Measurements from ENCODE around the gene THRAP3. TPM values are rescaled to one million over a fixed set of nuclear protein-coding genes. Genes with fewer than 3 reads are reported as not detected.
A peak's percentile ranks its signal among the peaks of the same experiment; 100 is the strongest.

The THRAP3 gene
- polyA plus RNA-seq, 1 of the 3 experiments (the other 2 are of a cell fraction) = 33.7 TPM

- Histone ChIP-seq H3K9me2 (no peaks in the 10 kb centered on the region), H3K4me1 (ENCODE audit: control insufficient read depth in 1 of 2, insufficient read depth in 2 of 2, low read depth in 1 of 2, low read length in 1 of 2) (peaks cover 5 to 12% of the 10 kb centered on the region in 2 experiments; a peak in 3 of 4 replicates), H3K79me2 (ENCODE audit: insufficient read depth) (peaks cover 28% of the 10 kb centered on the region; the same call in 1 of the 2 replicates), H3K9ac (no peak overlapping the region), H3K36me3 (replicated peaks in 1 of 2; ENCODE audit: control insufficient read depth in 1 of 2, insufficient read depth in 2 of 2, low read length in 1 of 2) (peaks cover 59 to 60% of the 10 kb centered on the region in 2 experiments), H3F3A (replicated peaks; ENCODE audit: insufficient read depth) (peaks cover 66% of the 10 kb centered on the region), H3K4me3 (ENCODE audit: low read depth in 2 of 2, low read length in 1 of 2) (no peak overlapping the region), H2AFZ (ENCODE audit: low read depth) (no peak overlapping the region), H3K9me3 (no peaks in the 10 kb centered on the region), H3K27ac (ENCODE audit: low read depth in 2 of 2, low read length in 1 of 2) (peak overlapping the region; percentile 18 to 76; a peak in 3 of 4 replicates), H3K27me3 (ENCODE audit: insufficient read depth) (no peaks in the 10 kb centered on the region), H3K4me2 (no peak overlapping the region), H4K20me1 (ENCODE audit: insufficient read depth) (peaks cover 13% of the 10 kb centered on the region)
- no peak for DNase-seq
- WGBS (ENCODE audit: low lambda C conversion rate) = 75% methylated on average over 1 of the region's 1 CpG
- CTCF ChIA-PET = interaction anchor here (1.1 to 7.1 kb wide), 9 partner anchors 12 to 202 kb away, joined by 3 to 34 read pairs (median 6); partner anchors contain the start of gene TRAPPC3
- TF ChIP-seq PBX3 (IDR thresholded peaks at IDR 0.05) (no peak), GABPA (IDR thresholded peaks at IDR 0.05; ENCODE audit: low read depth) (no peak), EZH2phosphoT487 (IDR thresholded peaks at IDR 0.05; ENCODE audit: borderline replicate concordance, low read depth) (no peak), TAF1 (IDR thresholded peaks at IDR 0.05; ENCODE audit: borderline replicate concordance, low read depth, low read length) (no peak), NFIC (IDR thresholded peaks at IDR 0.05; ENCODE audit: borderline replicate concordance) (no peak), MEF2A (IDR thresholded peaks at IDR 0.05; ENCODE audit: borderline replicate concordance, low read depth) (no peak)
- TF ChIP-seq, protein P1, sequence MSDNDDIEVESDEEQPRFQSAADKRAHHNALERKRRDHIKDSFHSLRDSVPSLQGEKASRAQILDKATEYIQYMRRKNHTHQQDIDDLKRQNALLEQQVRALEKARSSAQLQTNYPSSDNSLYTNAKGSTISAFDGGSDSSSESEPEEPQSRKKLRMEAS (IDR thresholded peaks at IDR 0.05; ENCODE audit: low read depth) = no peak
- POLR2A ChIA-PET = no interaction called here
Observed at GRCh38 chr1:36301220-36301619, 77.0 kb downstream of the THRAP3 start.

DNA sequence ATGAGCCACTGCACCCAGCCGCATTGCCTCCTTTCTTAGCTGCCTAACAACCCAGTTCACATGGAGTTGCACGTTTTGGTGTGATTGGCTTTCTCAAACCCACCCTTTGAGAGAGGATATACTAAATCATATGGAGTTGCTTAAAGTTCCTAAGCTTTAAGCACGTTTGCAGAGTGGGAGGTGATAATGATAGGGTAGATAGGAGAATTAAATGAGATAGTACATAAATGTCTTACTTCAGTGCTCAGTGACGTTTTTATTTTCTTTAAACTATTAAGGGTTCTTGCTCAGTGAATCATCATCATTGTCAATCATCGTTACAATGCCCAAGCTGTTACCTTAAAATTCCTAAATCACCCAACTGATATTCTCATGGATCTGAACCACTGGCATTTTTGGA, 79.0 kb downstream of the THRAP3 start:
- Histone ChIP-seq H3K9me3 (no peaks in the 10 kb centered on the region), H3K4me3 (ENCODE audit: low read depth in 2 of 2, low read length in 1 of 2) (no peak overlapping the region), H3K79me2 (ENCODE audit: insufficient read depth) (peaks cover 28% of the 10 kb centered on the region; the same call in 1 of the 2 replicates), H3K4me1 (ENCODE audit: control insufficient read depth in 1 of 2, insufficient read depth in 2 of 2, low read depth in 1 of 2, low read length in 1 of 2) (peaks cover 12 to 14% of the 10 kb centered on the region in 2 experiments; a peak in 3 of 4 replicates), H3K36me3 (replicated peaks in 1 of 2; ENCODE audit: control insufficient read depth in 1 of 2, insufficient read depth in 2 of 2, low read length in 1 of 2) (peaks cover 47 to 52% of the 10 kb centered on the region in 2 experiments), H3K4me2 (no peak overlapping the region), H3K9ac (no peak overlapping the region), H3K27me3 (ENCODE audit: insufficient read depth) (no peaks in the 10 kb centered on the region), H4K20me1 (ENCODE audit: insufficient read depth) (peaks cover 13% of the 10 kb centered on the region), H3F3A (replicated peaks; ENCODE audit: insufficient read depth) (peaks cover 56% of the 10 kb centered on the region), H3K9me2 (no peaks in the 10 kb centered on the region), H2AFZ (ENCODE audit: low read depth) (no peak overlapping the region), H3K27ac (ENCODE audit: low read depth in 2 of 2, low read length in 1 of 2) (no peak overlapping the region)
- DNase-seq = no peak
- ChIA-PET POLR2A (no interaction called here), CTCF (interaction anchor here (2.1 to 7.1 kb wide), 2 partner anchors 18 to 66 kb away, joined by 7 to 34 read pairs; no protein-coding TSS in a partner anchor)
- 81% methylated on average over 5 of the region's 5 CpGs for WGBS (ENCODE audit: low lambda C conversion rate)
- no peak for TF ChIP-seq EZH2phosphoT487 (IDR thresholded peaks at IDR 0.05; ENCODE audit: borderline replicate concordance, low read depth)
- TF ChIP-seq TCF12 (IDR thresholded peaks at IDR 0.05) = no peak
- no peak for TF ChIP-seq MEF2A (IDR thresholded peaks at IDR 0.05; ENCODE audit: borderline replicate concordance, low read depth)
- TF ChIP-seq GATA2 (CRISPR knock-in tag; IDR thresholded peaks at IDR 0.05) = no peak
- TF ChIP-seq CHD2 (IDR thresholded peaks at IDR 0.05; ENCODE audit: low read length, partially characterized antibody) = no peak
- TF ChIP-seq, protein P2, sequence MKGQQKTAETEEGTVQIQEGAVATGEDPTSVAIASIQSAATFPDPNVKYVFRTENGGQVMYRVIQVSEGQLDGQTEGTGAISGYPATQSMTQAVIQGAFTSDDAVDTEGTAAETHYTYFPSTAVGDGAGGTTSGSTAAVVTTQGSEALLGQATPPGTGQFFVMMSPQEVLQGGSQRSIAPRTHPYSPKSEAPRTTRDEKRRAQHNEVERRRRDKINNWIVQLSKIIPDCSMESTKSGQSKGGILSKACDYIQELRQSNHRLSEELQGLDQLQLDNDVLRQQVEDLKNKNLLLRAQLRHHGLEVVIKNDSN (IDR thresholded peaks at IDR 0.05; ENCODE audit: borderline replicate concordance, low read depth) = no peak
- no peak for TF ChIP-seq FOSL2 (IDR thresholded peaks at IDR 0.05; ENCODE audit: borderline replicate concordance, low read depth)
- no peak for TF ChIP-seq PBX3 (IDR thresholded peaks at IDR 0.05)
- TF ChIP-seq, protein P3, sequence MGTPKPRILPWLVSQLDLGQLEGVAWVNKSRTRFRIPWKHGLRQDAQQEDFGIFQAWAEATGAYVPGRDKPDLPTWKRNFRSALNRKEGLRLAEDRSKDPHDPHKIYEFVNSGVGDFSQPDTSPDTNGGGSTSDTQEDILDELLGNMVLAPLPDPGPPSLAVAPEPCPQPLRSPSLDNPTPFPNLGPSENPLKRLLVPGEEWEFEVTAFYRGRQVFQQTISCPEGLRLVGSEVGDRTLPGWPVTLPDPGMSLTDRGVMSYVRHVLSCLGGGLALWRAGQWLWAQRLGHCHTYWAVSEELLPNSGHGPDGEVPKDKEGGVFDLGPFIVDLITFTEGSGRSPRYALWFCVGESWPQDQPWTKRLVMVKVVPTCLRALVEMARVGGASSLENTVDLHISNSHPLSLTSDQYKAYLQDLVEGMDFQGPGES (IDR thresholded peaks at IDR 0.05; ENCODE audit: low read depth, low read length) = no peak
- TF ChIP-seq TEAD4 (IDR thresholded peaks at IDR 0.05; ENCODE audit: borderline replicate concordance, insufficient read depth) = no peak
- no peak for TF ChIP-seq RAD21 (IDR thresholded peaks at IDR 0.05; ENCODE audit: low read length)
- no peak for TF ChIP-seq POLR2AphosphoS5 (IDR thresholded peaks at IDR 0.05; ENCODE audit: low read depth, low read length)
- no peak for TF ChIP-seq NRF1 (IDR thresholded peaks at IDR 0.05; ENCODE audit: low read depth, low read length)
- TF ChIP-seq RFX5 (IDR thresholded peaks at IDR 0.05; ENCODE audit: low read length) = no peak
- TF ChIP-seq CTCF (IDR thresholded peaks at IDR 0.05) = no peak
